Caki2 (cell line): ENCODE measurements around the gene RIMS4. TPM values are rescaled to one million over a fixed set of nuclear protein-coding genes. Genes with fewer than 3 reads are reported as not detected.

ENCODE experiments used
- DNase-seq: peaks from one replicate; pipeline ENCODE4 v3.0.0-alpha.2; 2015; ENCODE audit warnings: low read depth
- in situ Hi-C: cut with HindIII; loops from 2 replicates; pipeline ENCODE4 v1.10.0; 2016; ENCODE audit warnings: low sequenced_read_pairs, low pct_unique_long_range_greater_than_20kb, mixed read lengths
- total RNA-seq: library from RNA; depleted of rRNA; stranded (reverse); fragments of >200 nt; shearing (Covaris generic); gene quantifications from 2 replicates; pipeline ENCODE4 v1.2.3, GENCODE V29; 2014; ENCODE audit warnings: low replicate concordance

The RIMS4 gene
- total RNA-seq, 1 experiment from 2014 or later = not detected

GRCh38 chr20:44716309-44717106 is 93.8 kb downstream of the RIMS4 start:
- no peak for DNase-seq
- in situ Hi-C loops = no loop called here

GRCh38 chr20:44715499-44716308 is 94.6 kb downstream of the RIMS4 start:
- no peak for DNase-seq
- in situ Hi-C loops = no loop called here

GRCh38 chr20:44714701-44715498 is 95.4 kb downstream of the RIMS4 start, which contains the start of gene CCN5:
TSS of gene CCN5 (plus strand) at chr20:44715369. CDS start at chr20:44715391, 22 bp downstream.
- in situ Hi-C loops = no loop called here
- peak; percentile 92 for DNase-seq

GRCh38 chr20:44714102-44714700 is 96.1 kb downstream of the RIMS4 start:
- in situ Hi-C loops = no loop called here
- DNase-seq = no peak

- in situ Hi-C loops = no loop called here
- DNase-seq = no peak
These were observed 99.1 kb downstream of the RIMS4 start for GRCh38 chr20:44711237-44711636.

GRCh38 chr20:44709797-44710196 is 100.5 kb downstream of the RIMS4 start:
- no peak for DNase-seq
- in situ Hi-C loops = no loop called here

- DNase-seq = no peak
- in situ Hi-C loops = no loop called here
These were observed 101.0 kb downstream of the RIMS4 start for GRCh38 chr20:44709380-44709779.

GRCh38 chr20:44707018-44707579 is 103.2 kb downstream of the RIMS4 start:
- in situ Hi-C loops = no loop called here
- no peak for DNase-seq

GRCh38 chr20:44706301-44707017 is 103.9 kb downstream of the RIMS4 start:
- no peak for DNase-seq

GRCh38 chr20:44705364-44706094 is 104.8 kb downstream of the RIMS4 start:
- in situ Hi-C loops = no loop called here

More at GRCh38 chr20:44706301-44707017, 103.9 kb downstream of the RIMS4 start:
- in situ Hi-C loops = no loop called here

GRCh38 chr20:44704551-44704971 is 105.8 kb downstream of the RIMS4 start:
- DNase-seq = no peak
- in situ Hi-C loops = no loop called here

More at GRCh38 chr20:44705364-44706094, 104.8 kb downstream of the RIMS4 start:
- DNase-seq = no peak

- in situ Hi-C loops = no loop called here
- no peak for DNase-seq
These were observed 106.3 kb downstream of the RIMS4 start for GRCh38 chr20:44703956-44704488.

GRCh38 chr20:44703183-44703925 is 107.0 kb downstream of the RIMS4 start:
- in situ Hi-C loops = no loop called here
- DNase-seq = no peak

- in situ Hi-C loops = no loop called here
- DNase-seq = no peak
These were observed 107.6 kb downstream of the RIMS4 start for GRCh38 chr20:44702776-44703175.

- in situ Hi-C loops = no loop called here
- no peak for DNase-seq
These were observed 108.5 kb downstream of the RIMS4 start for GRCh38 chr20:44701858-44702256.
